Measurements from ENCODE around the gene PDCD6IP. TPM values are rescaled to one million over a fixed set of nuclear protein-coding genes. Genes with fewer than 3 reads are reported as not detected.
A peak's percentile ranks its signal among the peaks of the same experiment; 100 is the strongest.
"Not testable (repeated sequence)": the region's sequence is repeated elsewhere in the genome, so short reads cannot be mapped to it uniquely, and the experiment has no call there.

The PDCD6IP gene
- total RNA-seq = 100 to 1,000 TPM; 166 to 175 TPM

- DNase-seq (peak; percentile 92), ATAC-seq (peak; percentile 91)
- no peaks in the 10 kb centered on the region for H3K9me3 Mint-ChIP-seq (ENCODE audit: insufficient read depth)
- peaks cover 10% of the 10 kb centered on the region for H3K27me3 Mint-ChIP-seq (ENCODE audit: low read depth)
- ChIA-PET POLR2A (interaction anchor here (0.5 to 2.2 kb wide), 17 partner anchors 8 to 413 kb away, joined by 3 to 11 read pairs (median 4); partner anchors contain the start of gene UBP1), CTCF (interaction anchor here (0.9 to 7.4 kb wide), 11 partner anchors 8 to 667 kb away, joined by 3 to 60 read pairs (median 4); no protein-coding TSS in a partner anchor)
- peaks cover 56% of the 10 kb centered on the region for H3K4me1 Mint-ChIP-seq (ENCODE audit: low read depth)
- peaks cover 31% of the 10 kb centered on the region for H3K36me3 Mint-ChIP-seq (ENCODE audit: low read depth)
- H3K27ac Mint-ChIP-seq = peak within 1 kb of the TSS; percentile 89
- peak within 1 kb of the TSS; percentile 90 for H3K4me3 Mint-ChIP-seq
These were observed at the start of gene PDCD6IP for GRCh38 chr3:33798418-33799201. Gene PDCD6IP (plus strand): TSS chr3:33798630. CDS start chr3:33798729, 99 bp downstream.

- no peaks in the 10 kb centered on the region for H3K27me3 Mint-ChIP-seq (ENCODE audit: low read depth)
- H3K4me1 Mint-ChIP-seq (ENCODE audit: low read depth) = no peaks in the 10 kb centered on the region
- no peak overlapping the region for H3K4me3 Mint-ChIP-seq
- no peak overlapping the region for H3K27ac Mint-ChIP-seq
- POLR2A ChIA-PET = no interaction called here
- peaks cover 4% of the 10 kb centered on the region for H3K36me3 Mint-ChIP-seq (ENCODE audit: low read depth)
- CTCF ChIA-PET = no interaction called here
- DNase-seq (no peak), ATAC-seq (no peak)
- peaks cover 12% of the 10 kb centered on the region for H3K9me3 Mint-ChIP-seq (ENCODE audit: insufficient read depth)
These were observed 48.8 kb upstream of the PDCD6IP start for GRCh38 chr3:33749546-33750210.

- Mint-ChIP-seq H3K9me3 (ENCODE audit: insufficient read depth) (peaks cover 17% of the 10 kb centered on the region), H3K27me3 (ENCODE audit: low read depth) (no peaks in the 10 kb centered on the region), H3K36me3 (ENCODE audit: low read depth) (peaks cover 4% of the 10 kb centered on the region), H3K4me1 (ENCODE audit: low read depth) (no peaks in the 10 kb centered on the region), H3K4me3 (no peak overlapping the region), H3K27ac (no peak overlapping the region)
- ChIA-PET CTCF (no interaction called here), POLR2A (no interaction called here)
- DNase-seq = no peak
- ATAC-seq = no peak
These were observed 48.2 kb upstream of the PDCD6IP start for GRCh38 chr3:33750211-33750548.

GRCh38 chr3:33751336-33751735, 47.1 kb upstream of the PDCD6IP start:
- no peak overlapping the region for H3K27ac Mint-ChIP-seq
- ChIA-PET CTCF (interaction anchor here (1.1 kb wide), 1 partner anchor 25 kb away, joined by 3 read pairs; no protein-coding TSS in a partner anchor), POLR2A (no interaction called here)
- ATAC-seq = no peak
- peaks cover 17% of the 10 kb centered on the region for H3K9me3 Mint-ChIP-seq (ENCODE audit: insufficient read depth)
- H3K4me1 Mint-ChIP-seq (ENCODE audit: low read depth) = no peaks in the 10 kb centered on the region
- peaks cover 4% of the 10 kb centered on the region for H3K36me3 Mint-ChIP-seq (ENCODE audit: low read depth)
- H3K4me3 Mint-ChIP-seq = no peak overlapping the region
- no peak for DNase-seq
- H3K27me3 Mint-ChIP-seq (ENCODE audit: low read depth) = peaks cover 2% of the 10 kb centered on the region

- H3K36me3 Mint-ChIP-seq (ENCODE audit: low read depth); CTCF ChIA-PET; POLR2A ChIA-PET; H3K4me3 Mint-ChIP-seq; DNase-seq; H3K27me3 Mint-ChIP-seq (ENCODE audit: low read depth); H3K4me1 Mint-ChIP-seq (ENCODE audit: low read depth); H3K27ac Mint-ChIP-seq; ATAC-seq: not testable (repeated sequence)
- H3K9me3 Mint-ChIP-seq (ENCODE audit: insufficient read depth) = peaks cover 17% of the 10 kb centered on the region
These were observed 44.0 kb upstream of the PDCD6IP start for GRCh38 chr3:33754391-33754790.

GRCh38 chr3:33758281-33758680, 40.1 kb upstream of the PDCD6IP start:
- Mint-ChIP-seq H3K27ac (no peak overlapping the region), H3K4me3 (no peak overlapping the region), H3K4me1 (ENCODE audit: low read depth) (no peaks in the 10 kb centered on the region), H3K27me3 (ENCODE audit: low read depth) (peaks cover 2% of the 10 kb centered on the region), H3K36me3 (ENCODE audit: low read depth) (peaks cover 4% of the 10 kb centered on the region), H3K9me3 (ENCODE audit: insufficient read depth) (peaks cover 13% of the 10 kb centered on the region)
- ChIA-PET CTCF (no interaction called here), POLR2A (no interaction called here)
- ATAC-seq (no peak), DNase-seq (no peak)

GRCh38 chr3:33758864-33759263, 39.6 kb upstream of the PDCD6IP start:
- Mint-ChIP-seq H3K27ac (no peak overlapping the region), H3K4me3 (no peak overlapping the region), H3K4me1 (ENCODE audit: low read depth) (no peaks in the 10 kb centered on the region), H3K36me3 (ENCODE audit: low read depth) (peaks cover 4% of the 10 kb centered on the region), H3K27me3 (ENCODE audit: low read depth) (peaks cover 2% of the 10 kb centered on the region), H3K9me3 (ENCODE audit: insufficient read depth) (peaks cover 13% of the 10 kb centered on the region)
- ChIA-PET CTCF (interaction anchor here (1.7 kb wide), 1 partner anchor 17 kb away, joined by 4 read pairs; no protein-coding TSS in a partner anchor), POLR2A (no interaction called here)
- ATAC-seq = no peak
- no peak for DNase-seq

GRCh38 chr3:33768578-33769330, 29.7 kb upstream of the PDCD6IP start:
- no peaks in the 10 kb centered on the region for H3K4me1 Mint-ChIP-seq (ENCODE audit: low read depth)
- no peak overlapping the region for H3K27ac Mint-ChIP-seq
- no peak for DNase-seq
- ATAC-seq = no peak
- POLR2A ChIA-PET = no interaction called here
- no peak overlapping the region for H3K4me3 Mint-ChIP-seq
- H3K9me3 Mint-ChIP-seq (ENCODE audit: insufficient read depth) = no peaks in the 10 kb centered on the region
- CTCF ChIA-PET = no interaction called here
- peaks cover 13% of the 10 kb centered on the region for H3K27me3 Mint-ChIP-seq (ENCODE audit: low read depth)
- no peaks in the 10 kb centered on the region for H3K36me3 Mint-ChIP-seq (ENCODE audit: low read depth)

- no peaks in the 10 kb centered on the region for H3K4me1 Mint-ChIP-seq (ENCODE audit: low read depth)
- H3K36me3 Mint-ChIP-seq (ENCODE audit: low read depth) = no peaks in the 10 kb centered on the region
These were observed 24.8 kb upstream of the PDCD6IP start for GRCh38 chr3:33773637-33774036.

GRCh38 chr3:33775363-33775762, 23.1 kb upstream of the PDCD6IP start:
- Mint-ChIP-seq H3K27me3 (ENCODE audit: low read depth) (peaks cover 7% of the 10 kb centered on the region), H3K27ac (no peak overlapping the region), H3K4me3 (no peak overlapping the region), H3K9me3 (ENCODE audit: insufficient read depth) (no peaks in the 10 kb centered on the region), H3K4me1 (ENCODE audit: low read depth) (no peaks in the 10 kb centered on the region), H3K36me3 (ENCODE audit: low read depth) (no peaks in the 10 kb centered on the region)
- DNase-seq = no peak
- ATAC-seq = no peak
- POLR2A ChIA-PET = interaction anchor here (0.6 kb wide), 2 partner anchors 56 to 776 kb away, joined by 5 read pairs; no protein-coding TSS in a partner anchor
- CTCF ChIA-PET = interaction anchor here (0.8 to 6.6 kb wide), 9 partner anchors 11 to 701 kb away, joined by 3 to 67 read pairs (median 4); no protein-coding TSS in a partner anchor

More at GRCh38 chr3:33773637-33774036, 24.8 kb upstream of the PDCD6IP start:
- ATAC-seq (no peak), DNase-seq (no peak)
- H3K4me3 Mint-ChIP-seq = no peak overlapping the region
- H3K27ac Mint-ChIP-seq = no peak overlapping the region
- POLR2A ChIA-PET = no interaction called here
- H3K9me3 Mint-ChIP-seq (ENCODE audit: insufficient read depth) = no peaks in the 10 kb centered on the region
- peaks cover 7% of the 10 kb centered on the region for H3K27me3 Mint-ChIP-seq (ENCODE audit: low read depth)
- CTCF ChIA-PET = interaction anchor here (0.8 to 6.6 kb wide), 4 partner anchors 12 to 139 kb away, joined by 3 to 67 read pairs (median 4); no protein-coding TSS in a partner anchor

- no peaks in the 10 kb centered on the region for H3K9me3 Mint-ChIP-seq (ENCODE audit: insufficient read depth)
- CTCF ChIA-PET = interaction anchor here (0.7 to 6.6 kb wide), 7 partner anchors 8 to 647 kb away, joined by 3 to 67 read pairs (median 5); partner anchors contain the start of gene PDCD6IP
- H3K27me3 Mint-ChIP-seq (ENCODE audit: low read depth) = peaks cover 7% of the 10 kb centered on the region
- no peaks in the 10 kb centered on the region for H3K36me3 Mint-ChIP-seq (ENCODE audit: low read depth)
- POLR2A ChIA-PET = no interaction called here
- ATAC-seq (no peak), DNase-seq (no peak)
- no peak overlapping the region for H3K27ac Mint-ChIP-seq
- no peak overlapping the region for H3K4me3 Mint-ChIP-seq
- H3K4me1 Mint-ChIP-seq (ENCODE audit: low read depth) = no peaks in the 10 kb centered on the region
These were observed 20.4 kb upstream of the PDCD6IP start for GRCh38 chr3:33777996-33778395.

Data from activated CD8-positive, alpha-beta T cell treated with anti-CD3 and anti-CD28 coated beads, Interleukin-2, amount 10 ng/mL, durations not matched to agents 7 days and 5 days (primary cell).